Measurements from ENCODE around the gene FGGY.

DNA sequence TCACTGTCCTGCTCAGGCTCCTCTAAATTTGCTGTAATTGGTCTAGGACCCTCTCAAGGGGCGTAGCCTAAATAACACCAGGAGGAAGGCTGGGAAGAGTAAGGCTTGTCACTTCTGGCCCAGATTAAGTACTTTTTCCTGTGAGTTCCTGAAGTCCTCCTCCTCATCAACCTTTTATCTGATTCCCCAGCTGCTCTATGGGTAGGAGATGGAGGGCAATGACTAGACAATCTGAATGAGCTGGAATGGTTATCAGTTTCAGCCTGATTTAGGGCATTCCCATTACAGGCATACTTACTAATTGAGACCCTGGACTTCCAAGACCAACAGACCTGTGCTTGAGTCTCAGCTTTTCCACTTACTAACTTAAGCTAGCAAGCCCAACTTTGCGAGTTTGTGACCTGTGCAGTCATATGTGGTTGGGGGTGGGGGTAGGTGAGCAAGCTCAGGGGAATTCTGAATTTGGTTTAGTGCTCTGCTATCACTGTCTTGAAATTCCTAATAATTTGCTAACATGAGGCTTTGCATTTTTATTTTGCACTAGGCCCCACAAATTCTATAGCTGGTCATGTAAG is 18.0 kb upstream of the FGGY start:
- no peak for TF ChIP-seq POLR2AphosphoS5 (IDR thresholded peaks at IDR 0.05)
- no peak for TF ChIP-seq POLR2A (IDR thresholded peaks at IDR 0.05; ENCODE audit: low read depth)

Measured in esophagus muscularis mucosa (tissue), 2 donors.